ENCODE data around the gene PPP1R15A.
"Not testable (repeated sequence)": the region's sequence is repeated elsewhere in the genome, so short reads cannot be mapped to it uniquely, and the experiment has no call there.

The PPP1R15A gene

DNA sequence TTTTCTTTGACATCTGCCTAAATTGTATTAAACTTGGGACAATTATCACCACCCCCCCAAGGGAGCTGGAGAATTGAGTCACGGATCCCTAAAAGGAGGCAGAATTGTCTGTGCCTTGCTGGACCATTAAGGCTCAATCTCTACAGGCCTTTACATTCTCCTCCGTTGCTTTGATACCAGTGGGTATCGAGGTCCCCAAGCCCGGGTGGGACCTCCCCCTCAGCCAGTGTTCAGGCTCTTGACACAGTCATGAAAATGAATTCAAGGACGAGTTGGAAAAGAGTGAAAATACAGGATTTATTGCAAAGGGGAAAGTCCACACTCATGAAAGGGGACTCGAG, 5.6 kb downstream of the PPP1R15A start:
- TF ChIP-seq ZFX (IDR thresholded peaks at IDR 0.05; ENCODE audit: borderline replicate concordance) (no peak), CTCF (IDR thresholded peaks at IDR 0.05) (no peak)
- H3K27ac ChIP-seq = no peak overlapping the region

DNA sequence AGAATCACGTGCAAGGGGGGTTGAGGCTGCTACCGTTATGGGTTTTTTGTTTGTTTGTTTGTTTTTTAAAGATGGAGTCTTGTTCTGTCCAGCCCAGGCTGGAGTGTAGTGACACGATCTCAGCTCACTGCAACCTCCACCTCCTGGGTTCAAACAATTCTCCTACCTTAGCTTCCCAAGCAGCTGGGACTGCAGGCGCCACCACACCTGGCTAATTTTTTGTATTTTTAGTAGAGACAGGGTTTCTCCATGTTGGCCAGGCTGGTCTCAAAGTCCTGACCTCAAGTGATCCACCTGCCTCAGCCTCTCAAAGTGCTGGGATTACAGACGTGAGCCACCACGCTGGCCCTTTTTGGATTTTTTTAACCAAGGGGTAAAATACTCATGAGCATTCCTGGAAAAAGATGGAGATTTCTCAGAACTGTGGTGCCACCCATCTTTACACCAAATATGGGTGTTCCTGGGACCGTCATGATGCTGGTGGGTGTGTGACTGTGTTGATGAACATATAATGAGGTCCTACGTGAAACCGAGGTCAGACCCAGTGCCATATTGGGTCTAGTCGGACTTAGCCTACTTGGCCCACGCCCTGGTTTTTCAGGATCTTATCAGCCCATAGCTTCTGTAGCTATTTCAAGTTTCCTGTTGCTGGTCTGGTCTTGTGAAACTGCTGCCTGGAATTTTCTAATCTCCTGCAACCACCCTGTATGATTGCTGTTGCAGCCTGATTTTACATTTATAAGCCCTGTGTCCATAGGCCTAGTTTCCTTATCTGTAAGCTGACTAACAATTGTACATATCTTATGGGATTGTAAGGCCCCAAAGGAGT, 6.2 kb downstream of the PPP1R15A start:
- no peak overlapping the region for H3K27ac ChIP-seq
- TF ChIP-seq ZFX (IDR thresholded peaks at IDR 0.05; ENCODE audit: borderline replicate concordance) = no peak
- TF ChIP-seq CTCF (IDR thresholded peaks at IDR 0.05) = no peak

GRCh38 chr19:48879025-48879637, 6.9 kb downstream of the PPP1R15A start:
- TF ChIP-seq ZFX (IDR thresholded peaks at IDR 0.05; ENCODE audit: borderline replicate concordance) (no peak), CTCF (IDR thresholded peaks at IDR 0.05) (no peak)
- H3K27ac ChIP-seq = no peak overlapping the region

DNA sequence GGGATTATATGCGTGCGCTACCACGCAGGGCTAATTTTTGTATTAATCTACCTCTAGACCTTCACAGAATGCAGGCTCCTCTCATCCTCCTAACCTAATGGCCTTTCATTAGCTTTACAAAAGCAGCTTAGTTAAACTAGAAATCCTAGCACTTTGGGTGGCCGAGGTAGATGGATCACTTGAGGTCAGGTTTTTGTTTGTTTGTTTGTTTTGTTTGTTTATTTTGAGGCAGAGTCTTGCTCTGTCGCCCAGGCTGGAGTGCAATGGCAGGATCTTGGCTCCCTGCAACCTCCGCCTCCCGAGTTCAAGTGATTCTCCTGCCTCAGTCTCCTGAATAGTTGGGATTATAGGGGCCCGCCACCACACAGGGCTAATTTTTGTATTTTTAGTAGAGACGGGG, 7.5 kb downstream of the PPP1R15A start:
- H3K27ac ChIP-seq = not testable (repeated sequence)

GRCh38 chr19:48881741-48882657, 9.8 kb downstream of the PPP1R15A start:
- TF ChIP-seq ZFX (IDR thresholded peaks at IDR 0.05; ENCODE audit: borderline replicate concordance) = no peak
- TF ChIP-seq CTCF (IDR thresholded peaks at IDR 0.05) = no peak
- no peak overlapping the region for H3K27ac ChIP-seq

DNA sequence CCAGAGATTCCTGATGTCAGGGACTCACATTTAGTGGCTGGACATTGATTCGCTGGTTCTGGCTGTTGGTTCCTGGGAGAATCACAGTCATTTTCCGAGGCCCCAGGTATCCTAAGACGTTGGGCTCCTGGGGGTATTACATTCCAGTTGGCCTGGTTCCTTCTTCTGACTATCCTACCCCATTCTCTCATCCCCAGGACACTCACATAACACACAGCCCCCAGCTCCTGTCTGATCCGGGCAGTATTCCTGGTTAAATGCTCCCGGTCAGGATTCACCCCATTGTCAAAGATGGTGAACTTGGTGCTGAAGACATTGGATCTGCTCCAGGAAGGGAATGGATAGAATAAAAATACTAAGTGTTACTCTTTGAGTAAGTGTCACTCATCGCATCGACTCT, 11.5 kb downstream of the PPP1R15A start:
- no peak overlapping the region for H3K27ac ChIP-seq
- no peak for TF ChIP-seq ZFX (IDR thresholded peaks at IDR 0.05; ENCODE audit: borderline replicate concordance)
- TF ChIP-seq CTCF (IDR thresholded peaks at IDR 0.05) = no peak

DNA sequence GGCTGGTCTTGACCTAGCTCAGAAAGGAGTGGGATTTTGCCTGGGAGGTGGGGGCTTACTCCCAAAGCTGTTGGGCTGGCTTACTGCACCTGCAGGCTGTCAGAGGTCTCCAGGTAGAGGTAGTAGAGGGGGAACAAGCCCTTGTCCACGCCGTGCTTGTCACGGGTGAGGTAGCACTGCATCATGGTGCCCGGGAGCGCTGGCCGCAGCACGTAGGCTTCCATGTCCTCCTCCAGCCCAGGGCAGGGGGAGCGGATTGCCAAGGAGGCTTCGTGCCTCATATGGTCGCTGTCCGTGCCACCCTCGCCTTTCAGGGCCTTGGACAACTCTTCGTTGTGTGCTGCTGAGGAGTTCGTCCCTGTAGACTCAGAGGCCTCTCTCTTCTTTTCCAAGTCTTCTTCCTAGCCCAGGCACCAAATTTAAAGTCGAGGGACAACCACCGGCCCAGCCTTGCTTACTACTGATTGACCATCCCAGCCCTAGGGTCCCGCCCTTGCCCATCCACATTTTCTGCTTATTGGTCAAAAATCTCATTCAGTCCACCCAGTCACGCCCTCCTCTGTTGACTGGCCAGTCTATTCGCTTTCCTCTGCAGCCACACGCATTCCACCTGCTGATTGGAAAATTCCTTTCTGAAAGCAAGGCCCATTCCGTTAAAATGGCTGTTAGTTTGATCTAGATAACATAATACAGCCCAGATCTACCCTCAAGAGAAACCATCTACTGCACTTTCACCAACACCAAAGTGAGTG, 15.8 kb downstream of the PPP1R15A start:
- no peak overlapping the region for H3K27ac ChIP-seq
- TF ChIP-seq CTCF (IDR thresholded peaks at IDR 0.05) = no peak
- no peak for TF ChIP-seq ZFX (IDR thresholded peaks at IDR 0.05; ENCODE audit: borderline replicate concordance)

DNA sequence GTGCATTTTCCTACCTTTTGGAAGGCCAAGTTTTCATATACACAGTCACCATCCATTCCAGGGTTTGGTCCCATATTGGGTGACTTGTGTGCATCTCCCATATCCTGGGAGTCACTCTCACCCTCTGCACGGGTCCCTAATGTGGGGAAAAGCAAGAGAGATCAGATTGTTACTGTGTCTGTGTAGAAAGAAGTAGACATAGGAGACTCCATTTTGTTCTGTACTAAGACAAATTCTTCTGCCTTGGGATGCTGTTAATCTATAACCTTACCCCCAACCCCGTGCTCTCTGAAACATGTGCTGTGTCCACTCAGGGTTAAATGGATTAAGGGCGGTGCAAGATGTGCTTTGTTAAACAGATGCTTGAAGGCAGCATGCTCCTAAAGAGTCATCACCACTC, 17.3 kb downstream of the PPP1R15A start:
- H3K27ac ChIP-seq = not testable (repeated sequence)
